GM23338 (cell line): ENCODE results near the gene CNOT11. TPM values are rescaled to one million over a fixed set of nuclear protein-coding genes. Genes with fewer than 3 reads are reported as not detected.

Experiments
- ATAC-seq: fragments of 200-7000 bp; cut with Tn5 transposase; 3 replicates; pipeline ENCODE4 v1.9.1; 2020
- DNase-seq: peaks from one replicate; pipeline ENCODE4 v3.0.0-alpha.2; 2015; ENCODE audit warnings: low spot score
- H2AFZ ChIP-seq: fragments of 200-600 bp; sonication (generic); 2 replicates; pipeline ENCODE4 v1.8.0; 2016; ENCODE audit warnings: antibody characterized with exemption, mild to moderate bottlenecking, moderate library complexity
- H3F3A ChIP-seq: fragments of 200-600 bp; sonication (generic); replicated peaks from 2 replicates; pipeline ENCODE4 v1.8.0; 2017; ENCODE audit warnings: antibody characterized with exemption, mixed run types, low read depth
- H3K27ac ChIP-seq: fragments of 200-600 bp; sonication (generic); 2 replicates; pipeline ENCODE4 v1.6.1; 2016; ENCODE audit warnings: low read depth
- H3K27me3 ChIP-seq: fragments of 200-600 bp; sonication (generic); 2 replicates; pipeline ENCODE4 v1.8.0; 2016; ENCODE audit warnings: mild to moderate bottlenecking, mixed run types, moderate library complexity; ENCODE audit not compliant: insufficient read depth
- H3K36me3 ChIP-seq: fragments of 200-600 bp; sonication (generic); 2 replicates; pipeline ENCODE4 v1.8.0; 2016; ENCODE audit warnings: mild to moderate bottlenecking; ENCODE audit not compliant: insufficient read depth
- H3K4me1 ChIP-seq: fragments of 200-600 bp; sonication (generic); 2 replicates; pipeline ENCODE4 v1.8.0; 2016; ENCODE audit warnings: mild to moderate bottlenecking, moderate library complexity; ENCODE audit not compliant: insufficient read depth
- H3K4me2 ChIP-seq: fragments of 200-600 bp; sonication (generic); 2 replicates; pipeline ENCODE4 v1.7.1; 2017; ENCODE audit warnings: mixed run types
- H3K4me3 ChIP-seq: fragments of 200-600 bp; sonication (generic); 2 replicates; pipeline ENCODE4 v1.6.1; 2016; ENCODE audit warnings: mixed run types
- H3K79me2 ChIP-seq: fragments of 200-600 bp; sonication (generic); replicated peaks from 2 replicates; pipeline ENCODE4 v1.8.0; 2017; ENCODE audit warnings: mild to moderate bottlenecking; ENCODE audit not compliant: insufficient read depth
- H3K9me2 ChIP-seq: fragments of 200-600 bp; sonication (generic); 2 replicates; pipeline ENCODE4 v1.8.0; 2017; ENCODE audit not compliant: insufficient read depth
- H4K20me1 ChIP-seq: fragments of 200-600 bp; sonication (generic); replicated peaks from 2 replicates; pipeline ENCODE4 v1.8.0; 2017; ENCODE audit warnings: mild to moderate bottlenecking; ENCODE audit not compliant: insufficient read depth
- H3K27ac Mint-ChIP-seq: 2 replicates; pipeline ENCODE4 v1.8.0; 2020; ENCODE audit warnings: inconsistent platforms, mild to moderate bottlenecking, moderate library complexity, mixed read lengths
- H3K27me3 Mint-ChIP-seq: 3 replicates; pipeline ENCODE4 v1.8.0; 2022; ENCODE audit warnings: low read depth, mild to moderate bottlenecking, moderate library complexity, mixed read lengths, inconsistent platforms; ENCODE audit not compliant: insufficient read depth, poor library complexity
- H3K36me3 Mint-ChIP-seq: 3 replicates; pipeline ENCODE4 v1.8.0; 2021; ENCODE audit warnings: low read depth, mild to moderate bottlenecking, inconsistent platforms, moderate library complexity, mixed read lengths
- H3K4me1 Mint-ChIP-seq: 3 replicates; pipeline ENCODE4 v1.8.0; 2020; ENCODE audit warnings: mild to moderate bottlenecking, inconsistent platforms, mixed read lengths
- H3K4me3 Mint-ChIP-seq: 3 replicates; pipeline ENCODE4 v1.8.0; 2021; ENCODE audit warnings: moderate library complexity, mild to moderate bottlenecking, inconsistent platforms, mixed read lengths
- H3K9me3 Mint-ChIP-seq: 3 replicates; pipeline ENCODE4 v1.8.0; 2020; ENCODE audit warnings: moderate library complexity, mild to moderate bottlenecking, inconsistent platforms, mixed read lengths
- CTCF ChIP-seq, 2 experiments: fragments of 200-600 bp in 1 of 2; sonication (generic) in 1 of 2; conservative IDR thresholded peaks; 2 replicates each; pipeline versions ENCODE4 v1.5.1 to v1.6.1; 2016 to 2017; ENCODE audit warnings: antibody characterized with exemption in 2 of 2, low read depth in 2 of 2, mild to moderate bottlenecking in 2 of 2, moderate library complexity in 1 of 2
- NANOG ChIP-seq: IDR thresholded peaks from 2 replicates; pipeline ENCODE4 v1.6.1; 2016; ENCODE audit warnings: antibody characterized with exemption, borderline replicate concordance
- POLR2AphosphoS5 ChIP-seq: IDR thresholded peaks from 2 replicates; pipeline ENCODE4 v1.6.1; 2016; ENCODE audit warnings: antibody characterized with exemption, low read depth
- STAT1 ChIP-seq: IDR thresholded peaks from one replicate; pipeline ENCODE4 v1.6.1; 2016; ENCODE audit warnings: antibody characterized with exemption; ENCODE audit not compliant: unreplicated experiment
- ZNF462 ChIP-seq: fragments of 250-450 bp; sonication (Bioruptor Pico); IDR thresholded peaks from 2 replicates; pipeline ENCODE4 v1.5.0; 2020; ENCODE audit warnings: mild to moderate bottlenecking, moderate library complexity
- polyA plus RNA-seq: library from polyadenylated mRNA; unstranded; fragments of >200 nt; fragmentation: Nextera tagmentation; extraction: Ambion mirVana; gene quantifications from 2 replicates; pipeline ENCODE4 v1.2.1, GENCODE V29; 2016
- total RNA-seq: library from RNA; depleted of rRNA; stranded (reverse); fragments of >200 nt; shearing (Covaris generic); gene quantifications from 2 replicates; pipeline ENCODE4 v1.2.3, GENCODE V29; 2014
- TF ChIP-seq, protein P1 (sequence below): IDR thresholded peaks from one replicate; pipeline ENCODE4 v1.6.1; 2018; ENCODE audit warnings: antibody characterized with exemption; ENCODE audit not compliant: unreplicated experiment

Gene CNOT11
- total and polyA plus RNA-seq, 2 experiments from 2014 or later: 34.8 to 74.2 TPM

DNA sequence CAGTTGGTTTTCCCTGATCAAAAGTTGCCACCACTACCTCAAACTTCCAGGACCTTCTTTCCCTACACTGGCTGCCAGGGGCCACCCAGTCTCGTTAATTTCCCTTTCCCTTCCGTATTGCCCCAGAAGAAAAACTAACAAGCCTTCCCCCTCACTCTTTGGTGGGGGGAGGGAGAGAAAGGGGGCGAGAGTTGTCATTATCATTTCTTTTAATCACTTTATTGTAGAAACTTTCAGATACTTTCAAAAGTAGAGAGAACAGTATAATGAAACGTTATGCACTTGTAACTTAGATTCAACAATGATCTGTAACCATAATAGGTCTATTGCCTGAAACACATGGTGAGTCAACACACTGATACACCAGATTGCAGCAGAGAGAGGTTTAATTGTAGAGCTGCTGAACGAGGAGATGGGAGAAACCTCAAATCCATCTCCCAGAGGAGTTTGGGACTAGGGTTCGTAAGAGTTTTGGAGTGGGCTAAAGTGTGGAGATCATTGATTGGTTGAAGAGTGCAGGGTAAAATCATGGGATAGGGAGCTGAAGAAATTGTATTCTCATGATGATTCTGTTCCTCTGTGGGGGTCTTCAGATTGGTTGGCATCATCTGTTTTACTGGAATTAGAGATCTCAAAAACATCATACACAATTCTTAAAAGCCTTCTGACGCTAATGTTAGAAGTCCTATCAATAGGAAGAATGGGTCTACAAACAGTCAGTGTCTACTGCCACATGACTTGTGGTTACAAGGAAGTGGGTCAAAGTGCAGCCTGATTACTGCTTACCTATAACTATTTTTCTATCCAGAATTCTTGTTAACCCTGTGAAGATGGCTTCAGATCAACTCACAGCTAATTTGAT, 58.4 kb downstream of the CNOT11 start (continued):
- TF ChIP-seq ZNF462 (CRISPR knock-in tag) (no peak), NANOG (no peak), CTCF (conservative IDR thresholded peaks at IDR 0.05; ENCODE audit: low read depth in 2 of 2) (no peak), STAT1 (no peak)

GRCh38 chr2:101311696-101312017, 59.0 kb downstream of the CNOT11 start:
- ATAC-seq (no peak), DNase-seq (no peak)
- Histone ChIP-seq H3F3A (no peaks in the 10 kb centered on the region), H3K4me3 (no peak overlapping the region), H3K36me3 (no peaks in the 10 kb centered on the region), H4K20me1 (peaks cover 10% of the 10 kb centered on the region), H3K27ac (no peak overlapping the region), H3K4me2 (no peak overlapping the region), H3K4me1 (peaks cover 10% of the 10 kb centered on the region), H3K9me2 (no peaks in the 10 kb centered on the region), H3K27me3 (peaks cover 11% of the 10 kb centered on the region), H3K79me2 (peaks cover 18% of the 10 kb centered on the region), H2AFZ (no peak overlapping the region)
- peaks cover 4% of the 10 kb centered on the region for H3K27me3 Mint-ChIP-seq
- H3K36me3 Mint-ChIP-seq: peaks cover 3% of the 10 kb centered on the region; the same call in 1 of the 3 replicates
- H3K27ac Mint-ChIP-seq: no peak overlapping the region
- H3K4me1 Mint-ChIP-seq: peaks cover 16% of the 10 kb centered on the region
- no peak overlapping the region for H3K4me3 Mint-ChIP-seq
- no peaks in the 10 kb centered on the region for H3K9me3 Mint-ChIP-seq
- TF ChIP-seq POLR2AphosphoS5: no peak
- TF ChIP-seq, protein P1, sequence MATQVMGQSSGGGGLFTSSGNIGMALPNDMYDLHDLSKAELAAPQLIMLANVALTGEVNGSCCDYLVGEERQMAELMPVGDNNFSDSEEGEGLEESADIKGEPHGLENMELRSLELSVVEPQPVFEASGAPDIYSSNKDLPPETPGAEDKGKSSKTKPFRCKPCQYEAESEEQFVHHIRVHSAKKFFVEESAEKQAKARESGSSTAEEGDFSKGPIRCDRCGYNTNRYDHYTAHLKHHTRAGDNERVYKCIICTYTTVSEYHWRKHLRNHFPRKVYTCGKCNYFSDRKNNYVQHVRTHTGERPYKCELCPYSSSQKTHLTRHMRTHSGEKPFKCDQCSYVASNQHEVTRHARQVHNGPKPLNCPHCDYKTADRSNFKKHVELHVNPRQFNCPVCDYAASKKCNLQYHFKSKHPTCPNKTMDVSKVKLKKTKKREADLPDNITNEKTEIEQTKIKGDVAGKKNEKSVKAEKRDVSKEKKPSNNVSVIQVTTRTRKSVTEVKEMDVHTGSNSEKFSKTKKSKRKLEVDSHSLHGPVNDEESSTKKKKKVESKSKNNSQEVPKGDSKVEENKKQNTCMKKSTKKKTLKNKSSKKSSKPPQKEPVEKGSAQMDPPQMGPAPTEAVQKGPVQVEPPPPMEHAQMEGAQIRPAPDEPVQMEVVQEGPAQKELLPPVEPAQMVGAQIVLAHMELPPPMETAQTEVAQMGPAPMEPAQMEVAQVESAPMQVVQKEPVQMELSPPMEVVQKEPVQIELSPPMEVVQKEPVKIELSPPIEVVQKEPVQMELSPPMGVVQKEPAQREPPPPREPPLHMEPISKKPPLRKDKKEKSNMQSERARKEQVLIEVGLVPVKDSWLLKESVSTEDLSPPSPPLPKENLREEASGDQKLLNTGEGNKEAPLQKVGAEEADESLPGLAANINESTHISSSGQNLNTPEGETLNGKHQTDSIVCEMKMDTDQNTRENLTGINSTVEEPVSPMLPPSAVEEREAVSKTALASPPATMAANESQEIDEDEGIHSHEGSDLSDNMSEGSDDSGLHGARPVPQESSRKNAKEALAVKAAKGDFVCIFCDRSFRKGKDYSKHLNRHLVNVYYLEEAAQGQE: no peak
